NCI-H2196 (cell line): ENCODE measurements around the gene SPRN.

Experiments used
- DNase-seq: peaks from one replicate; lab custom pipeline; 2025; ENCODE audit not compliant: unreplicated experiment; lab: John Stamatoyannopoulos, UW

SPRN gene

DNA sequence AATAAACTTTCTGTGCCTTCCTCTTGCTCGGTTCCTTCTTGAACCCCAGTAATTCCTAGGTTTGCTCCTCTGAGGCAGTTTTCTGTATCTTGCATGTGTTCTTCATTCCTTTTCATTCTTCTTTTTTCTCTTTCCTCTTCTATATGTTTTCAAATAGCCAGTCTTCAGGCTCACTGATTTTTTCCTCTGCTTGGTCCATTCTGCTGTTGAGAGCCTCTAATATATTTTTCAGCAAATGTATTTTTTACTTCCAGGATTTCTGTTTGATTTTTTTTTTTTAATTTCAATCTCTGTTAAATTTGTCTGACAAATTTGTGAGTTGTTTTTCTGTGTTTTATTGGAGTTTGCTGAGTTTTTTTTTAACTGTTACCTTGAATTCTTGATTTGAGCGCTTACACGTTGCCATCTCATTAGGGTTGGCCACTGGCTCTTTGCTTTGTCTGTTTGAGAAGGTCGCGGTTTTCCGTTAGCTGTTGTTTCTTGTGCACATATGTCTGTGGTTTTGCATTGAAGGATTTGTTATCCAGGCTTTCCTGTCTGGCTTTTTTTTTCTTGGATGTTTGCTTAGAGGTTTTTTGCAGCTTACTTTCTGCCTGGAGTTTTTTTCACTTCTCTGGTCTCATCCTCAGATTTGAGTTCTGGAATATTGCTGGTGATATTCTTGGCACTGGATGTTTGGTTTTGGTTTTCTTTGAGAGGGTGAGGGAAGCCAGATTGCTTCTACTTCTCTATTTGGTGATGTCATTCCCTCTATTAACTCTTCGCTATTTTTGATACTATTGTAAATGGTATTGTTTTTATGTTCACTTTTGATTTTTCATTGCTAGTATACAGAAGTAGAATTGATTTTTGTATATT is 12.7 kb downstream of the SPRN start:
- DNase-seq, result no peak

DNA sequence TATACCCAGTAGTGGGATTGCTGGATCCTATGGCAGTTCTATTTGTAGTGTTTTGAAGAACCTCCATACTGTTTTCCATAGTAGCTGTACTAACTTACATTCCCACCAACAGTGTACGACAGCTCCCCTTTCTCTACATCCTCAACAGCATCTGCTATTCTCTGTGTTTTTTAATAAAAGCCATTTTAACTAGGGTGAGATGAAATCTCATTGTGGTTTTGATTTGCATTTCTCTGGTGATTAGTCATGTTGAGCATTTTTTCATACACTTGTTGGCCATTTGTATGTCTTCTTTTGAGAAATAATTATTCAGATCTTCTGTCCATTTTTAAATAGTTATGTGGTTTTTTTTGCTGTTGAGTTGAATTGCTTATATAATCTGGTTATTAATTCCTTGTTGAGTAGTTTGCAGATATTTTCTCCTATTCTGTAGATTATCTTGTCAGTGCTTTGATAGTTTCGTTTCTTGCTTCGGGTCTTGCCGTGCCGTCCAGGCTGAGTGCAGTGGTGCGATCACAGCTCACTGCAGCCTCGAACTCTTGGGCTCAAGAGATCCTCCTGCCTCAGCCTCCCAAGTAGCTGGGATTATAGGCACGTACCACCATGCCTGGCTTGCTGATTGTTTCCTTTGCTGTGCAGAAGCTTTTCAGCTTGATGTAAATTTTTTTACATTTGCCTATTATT is 18.4 kb downstream of the SPRN start:
- DNase-seq, result no peak

DNA sequence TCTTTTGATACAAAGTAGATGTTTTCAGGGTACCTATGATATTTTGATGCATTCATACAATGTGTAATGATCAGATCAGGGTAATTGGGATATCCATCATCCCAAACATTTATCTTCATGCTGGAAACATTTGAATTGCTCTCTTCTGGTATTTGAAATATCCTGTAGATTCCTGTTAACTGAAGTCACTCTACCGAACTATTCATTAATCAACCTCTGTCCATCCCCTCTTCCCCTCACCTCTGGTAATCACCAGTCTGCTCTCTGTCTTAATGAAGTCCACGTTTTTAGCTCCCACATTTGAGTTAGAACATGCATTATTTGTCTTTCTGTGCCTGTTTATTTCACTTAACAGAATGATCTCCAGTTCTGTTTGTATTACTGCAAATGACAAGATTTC is 19.2 kb downstream of the SPRN start:
- DNase-seq, result no peak

DNA sequence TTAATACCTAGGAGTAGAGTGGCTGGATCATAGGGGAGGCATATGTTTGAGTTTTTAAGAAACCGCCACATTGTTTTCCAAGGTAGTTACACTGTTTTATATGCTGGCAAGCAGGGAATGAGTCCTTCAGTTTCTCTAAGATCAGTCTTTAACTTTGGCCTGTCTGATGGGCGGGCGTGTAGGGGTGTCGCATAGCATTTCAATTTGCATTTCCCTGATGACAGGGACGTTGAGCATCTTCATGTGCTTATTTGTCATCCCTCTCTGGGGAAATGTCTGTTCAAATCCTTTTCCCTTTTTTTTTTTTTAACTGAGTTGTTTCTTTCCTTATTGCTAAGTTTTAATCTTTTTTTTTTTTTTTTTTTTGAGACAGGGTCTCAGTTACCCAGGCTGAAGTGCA is 20.6 kb downstream of the SPRN start:
- no peak for DNase-seq

DNA sequence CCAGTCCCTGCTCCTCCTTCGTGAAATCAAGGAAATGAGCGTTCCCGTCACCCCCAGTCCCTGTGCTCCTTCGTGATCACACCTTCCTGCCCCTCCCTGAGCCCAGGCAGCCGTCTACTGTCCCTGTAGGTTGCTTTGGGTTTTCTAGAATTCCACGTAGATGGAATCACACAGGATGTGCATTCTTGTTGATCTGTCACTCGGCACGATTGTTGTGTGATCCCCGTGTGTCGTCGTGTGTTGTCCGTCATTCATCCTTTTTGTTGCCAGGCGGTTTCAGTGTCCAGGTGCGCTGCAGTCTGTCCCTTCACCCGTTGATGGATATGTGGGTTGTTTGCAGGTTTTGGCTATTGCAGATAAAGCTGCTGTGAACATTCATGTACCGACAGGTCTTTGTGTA is 21.1 kb downstream of the SPRN start:
- DNase-seq, result no peak

DNA sequence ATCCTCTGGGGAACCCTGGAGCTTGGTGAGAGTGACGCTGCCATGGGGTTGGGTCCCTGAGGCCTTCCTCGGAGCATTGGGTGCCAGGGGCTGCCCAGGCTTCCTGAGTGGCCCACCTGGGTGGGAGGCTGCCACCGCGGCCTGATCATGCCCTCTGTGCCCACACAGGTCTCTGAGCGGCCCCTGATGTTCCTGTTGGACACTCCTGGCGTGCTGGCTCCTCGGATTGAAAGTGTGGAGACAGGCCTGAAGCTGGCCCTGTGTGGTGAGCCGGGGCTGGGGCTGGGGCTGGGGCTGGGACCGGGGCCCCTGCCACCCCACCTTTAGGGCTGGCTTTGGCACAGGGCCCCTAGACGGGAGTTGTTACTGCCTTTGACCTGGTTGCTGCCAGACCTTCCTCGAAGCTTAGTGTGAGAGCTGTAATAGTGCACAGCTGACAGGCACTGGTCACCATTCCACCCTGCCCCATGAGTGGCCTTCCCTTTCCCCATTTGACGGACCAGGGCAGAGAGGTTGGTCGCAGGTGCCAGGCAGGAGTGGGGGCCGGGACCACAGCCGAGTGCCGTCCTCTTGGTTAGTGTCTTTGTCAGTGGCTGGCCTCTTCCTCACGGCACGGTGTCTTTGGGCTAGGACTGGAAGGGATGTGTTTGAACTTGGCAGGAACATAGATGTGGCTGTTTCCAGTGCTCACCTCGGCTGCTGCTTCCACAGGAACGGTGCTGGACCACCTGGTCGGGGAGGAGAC is 22.3 kb downstream of the SPRN start:
- DNase-seq, result no peak

DNA sequence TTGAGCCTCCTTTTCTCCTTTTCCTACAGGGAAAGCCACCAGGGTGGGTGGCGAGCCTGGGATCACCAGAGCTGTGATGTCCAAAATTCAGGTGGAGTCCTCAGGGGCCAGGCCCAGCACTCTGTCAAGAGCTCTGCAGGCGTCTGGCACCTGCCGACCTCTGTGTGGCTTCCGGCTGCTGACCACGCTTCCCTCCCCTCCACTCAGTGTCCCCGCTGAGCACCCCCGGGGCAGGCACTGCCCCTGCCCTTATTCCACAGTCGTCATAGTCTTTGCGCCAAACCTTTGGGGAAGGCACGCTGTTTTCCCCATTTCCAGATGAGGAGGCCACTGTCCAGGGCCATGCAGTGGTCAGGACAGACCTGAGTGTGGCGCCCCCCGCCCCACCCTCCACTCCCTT is 22.9 kb downstream of the SPRN start:
- no peak for DNase-seq

DNA sequence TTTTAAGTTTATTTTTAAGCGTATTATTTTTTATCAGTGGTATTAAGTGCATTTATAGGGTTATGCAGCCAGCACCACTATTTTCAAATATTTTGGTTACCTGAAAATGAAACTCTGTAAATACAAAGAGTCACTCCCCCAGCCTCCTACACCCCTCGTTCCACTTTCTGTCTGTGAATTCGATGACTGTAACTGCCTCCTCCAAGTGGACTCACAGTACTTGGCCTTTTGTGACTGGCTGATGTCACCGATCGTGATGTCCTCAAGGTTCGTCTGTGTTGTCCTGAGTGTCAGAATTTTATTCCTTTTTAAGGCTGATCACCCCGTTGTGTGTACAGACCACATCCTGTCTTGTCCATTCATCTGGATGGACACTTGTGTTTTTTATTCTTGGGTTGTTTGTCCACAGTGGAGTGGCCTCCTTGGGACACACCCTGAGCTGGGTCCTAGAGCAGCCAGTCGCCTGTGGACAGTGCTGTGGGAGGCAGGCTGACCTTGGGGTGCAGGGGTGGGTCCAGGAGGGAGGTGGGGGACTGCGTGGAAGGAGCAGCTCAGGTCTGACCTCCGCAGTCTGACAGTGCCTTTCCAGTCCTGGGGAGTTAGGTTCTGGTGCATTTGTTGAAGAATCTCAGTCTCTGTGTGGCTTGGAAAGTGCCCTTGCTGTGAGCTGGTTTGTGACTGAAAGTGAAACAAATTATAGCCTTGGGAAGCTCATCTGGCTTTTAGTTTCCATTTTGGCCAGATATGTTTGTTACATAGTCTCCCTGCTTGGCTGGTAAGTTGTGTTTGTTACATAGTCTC is 23.6 kb downstream of the SPRN start:
- no peak for DNase-seq

DNA sequence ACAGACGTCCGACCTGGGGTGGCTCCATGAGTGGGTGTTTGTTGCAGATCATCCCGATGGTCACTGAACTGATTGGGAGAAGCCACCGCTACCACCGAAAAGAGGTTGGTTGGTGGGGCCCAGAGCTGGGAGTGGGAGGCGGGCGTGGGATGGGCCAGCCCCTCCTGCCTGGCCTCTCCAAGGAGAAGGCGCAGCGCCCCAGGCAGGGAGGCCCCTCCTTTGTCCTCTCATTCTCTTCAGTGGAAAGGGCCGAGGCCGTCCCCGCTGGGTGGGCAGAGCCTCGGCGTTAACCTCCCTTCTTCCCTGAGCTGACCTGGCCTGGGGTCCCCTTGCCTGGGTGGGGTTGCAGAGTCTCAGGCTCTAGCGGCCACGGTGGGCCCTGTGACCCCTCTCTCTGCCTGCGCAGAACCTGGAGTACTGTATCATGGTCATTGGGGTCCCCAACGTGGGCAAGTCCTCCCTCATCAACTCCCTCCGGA is 25.3 kb downstream of the SPRN start:
- no peak for DNase-seq

DNA sequence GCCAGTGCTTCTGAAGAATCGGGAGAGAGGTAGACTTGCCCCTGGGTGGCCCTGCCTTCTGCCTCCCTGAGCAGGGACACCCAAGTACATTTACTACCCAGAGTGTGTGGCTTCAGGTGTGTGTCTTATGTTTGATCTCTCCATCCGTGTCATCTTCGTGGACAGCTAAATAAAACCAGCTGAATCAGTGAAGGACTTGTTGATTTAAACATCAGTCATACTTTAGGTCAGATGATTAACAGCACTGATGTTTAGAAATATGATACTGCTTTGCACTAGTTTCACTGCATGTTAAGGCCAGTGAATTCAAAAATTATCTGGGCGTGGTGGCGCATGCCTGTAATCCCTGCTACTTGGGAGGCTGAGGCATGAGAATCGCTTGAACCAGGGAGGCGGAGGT is 26.5 kb downstream of the SPRN start:
- no peak for DNase-seq

DNA sequence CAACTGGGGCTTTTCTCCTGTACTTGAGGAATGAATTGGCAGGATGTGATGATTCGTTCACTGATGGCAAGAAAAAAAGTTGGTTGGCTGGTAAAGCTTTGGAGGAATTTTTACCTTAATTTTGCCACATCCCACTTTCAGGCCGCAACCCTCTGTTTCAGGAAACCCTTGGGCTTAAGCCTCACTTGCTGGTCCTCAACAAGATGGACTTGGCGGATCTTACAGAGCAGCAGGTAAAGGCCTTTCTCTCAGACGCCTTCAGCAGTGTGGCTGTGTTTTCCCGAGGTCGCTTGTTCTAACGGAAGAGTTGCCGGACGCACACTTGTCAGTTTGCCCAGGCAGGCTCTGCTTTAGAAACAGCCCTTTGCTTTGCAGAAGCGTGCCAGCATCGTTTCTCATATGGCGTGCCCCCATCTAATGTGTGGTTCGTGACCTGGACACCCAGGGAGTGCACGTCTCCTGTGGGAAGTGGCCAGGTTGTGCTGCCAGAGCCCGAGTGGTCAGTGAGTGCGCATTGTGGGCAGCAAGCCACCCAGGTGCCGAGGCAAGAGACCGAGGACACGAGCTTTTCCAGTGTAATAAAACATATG is 28.3 kb downstream of the SPRN start:
- DNase-seq, result no peak

DNA sequence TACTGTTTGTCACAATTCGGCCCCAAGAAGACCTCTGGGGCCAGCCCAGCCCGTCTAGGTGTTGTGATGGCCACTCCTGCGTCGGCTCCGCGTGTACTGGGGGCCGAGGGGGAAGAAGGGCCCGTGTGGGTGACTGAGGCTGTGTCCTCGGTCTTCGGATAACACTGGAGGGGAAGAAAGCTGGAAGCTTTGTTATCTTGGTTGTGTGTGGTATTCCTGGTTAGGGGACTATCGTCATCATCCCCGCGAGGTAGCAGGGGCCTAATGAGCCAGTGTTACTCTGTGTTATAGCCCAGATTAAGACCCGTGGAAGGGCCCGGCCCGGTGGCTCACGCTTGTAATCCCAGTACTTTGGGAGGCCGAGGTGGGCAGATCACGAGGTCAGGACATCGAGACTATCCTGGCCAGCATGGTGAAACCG is 29.6 kb downstream of the SPRN start:
- no peak for DNase-seq

DNA sequence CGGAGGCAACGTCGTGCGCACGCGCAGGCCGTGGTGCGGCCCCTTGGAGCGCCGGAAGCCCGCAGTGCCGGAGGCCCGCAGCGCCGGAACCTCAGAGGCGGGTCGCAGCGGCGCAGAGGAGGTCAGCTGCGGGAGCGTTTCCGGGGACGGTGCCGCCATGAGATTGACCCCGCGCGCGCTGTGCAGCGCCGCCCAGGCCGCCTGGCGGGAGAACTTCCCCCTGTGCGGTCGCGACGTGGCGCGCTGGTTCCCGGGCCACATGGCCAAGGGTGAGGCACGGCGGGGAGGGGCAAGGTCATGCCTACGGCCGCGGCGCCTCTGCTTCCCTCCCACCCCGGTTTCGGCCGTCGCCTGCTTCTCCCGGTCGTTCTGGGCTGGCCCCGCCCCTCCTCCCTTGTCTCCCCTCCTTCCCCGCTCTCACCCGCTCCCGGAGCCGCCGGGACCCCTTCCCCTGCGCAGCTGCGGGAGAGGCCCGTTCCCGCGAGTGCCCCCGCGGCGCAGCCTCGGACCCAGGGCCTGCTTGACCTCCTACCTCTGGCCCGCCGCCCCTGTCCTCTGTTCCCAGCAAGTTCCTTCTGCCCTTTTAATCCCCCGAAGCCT is 30.3 kb downstream of the SPRN start, which contains the start of gene MTG1:
MTG1 (plus strand) TSS at position 94 of the 600 bp plus-strand sequence; CDS start at position 158, 64 bp downstream.
- peak; percentile 90 for DNase-seq

DNA sequence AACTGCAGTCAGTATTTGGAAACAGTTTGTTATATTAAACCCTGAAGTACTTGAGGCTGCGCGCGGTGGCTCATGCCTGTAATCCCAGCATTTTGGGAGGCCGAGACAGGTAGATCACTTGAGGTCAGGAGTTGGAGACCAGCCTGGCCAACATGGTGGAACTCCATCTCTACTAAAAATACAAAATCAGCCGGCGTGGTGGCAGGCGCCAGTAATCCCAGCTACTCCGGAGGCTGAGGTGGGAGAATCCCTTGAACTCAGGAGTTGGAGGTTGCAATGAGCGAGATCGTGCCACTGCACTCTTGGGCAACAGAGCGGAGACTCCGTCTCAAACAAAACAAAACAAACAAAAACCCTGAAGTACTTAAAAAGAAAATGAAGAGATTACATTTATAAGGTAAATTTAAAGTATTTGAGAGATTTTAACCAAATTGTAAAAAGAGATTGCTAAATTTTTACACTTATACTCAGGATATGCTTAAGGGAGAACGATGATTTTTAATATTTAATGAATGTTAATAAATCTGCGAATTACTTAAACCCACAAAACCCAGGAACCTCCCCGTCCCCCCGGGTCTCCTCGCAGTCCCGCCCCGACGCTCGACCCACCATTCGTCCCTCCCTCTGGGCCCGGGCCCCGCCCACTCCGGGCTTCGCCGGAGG is 30.9 kb downstream of the SPRN start:
- no peak for DNase-seq

DNA sequence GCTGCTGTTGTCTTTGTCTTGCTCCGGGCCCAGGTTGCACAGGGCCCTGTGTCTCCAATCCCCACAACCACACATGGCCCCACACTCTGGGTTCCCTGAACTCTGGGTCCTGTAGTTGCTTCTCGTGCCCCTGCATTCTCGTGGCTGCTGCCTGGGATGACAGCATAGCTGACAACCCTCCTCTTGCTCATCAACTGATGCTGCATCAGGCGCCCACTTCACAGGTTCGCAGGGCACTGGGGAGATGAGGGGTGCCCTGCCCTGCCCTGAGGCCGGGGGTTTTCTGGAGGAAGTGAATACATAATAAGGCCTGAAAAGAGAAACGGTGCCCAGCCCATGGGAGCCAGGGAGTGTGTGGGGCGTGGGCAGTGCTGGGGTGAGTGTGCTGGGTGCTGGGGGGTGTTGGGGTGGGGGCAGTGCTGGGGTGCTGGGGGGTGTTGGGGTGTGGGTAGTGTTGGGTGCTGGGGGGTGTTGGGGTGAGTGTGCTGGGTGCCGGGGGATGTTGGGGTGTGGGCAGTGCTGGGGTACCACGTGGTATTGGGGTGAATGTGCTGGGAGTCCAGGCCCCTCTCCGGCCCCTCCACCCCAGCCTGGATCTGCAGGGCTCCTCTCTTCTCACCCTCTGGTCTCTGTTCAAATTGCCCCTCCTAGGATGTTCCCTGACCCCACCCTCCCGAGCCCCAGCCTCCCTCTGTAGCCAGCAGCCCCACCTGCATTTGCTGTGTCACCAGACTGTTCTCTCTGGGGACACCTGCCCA is 32.5 kb downstream of the SPRN start:
- no peak for DNase-seq

DNA sequence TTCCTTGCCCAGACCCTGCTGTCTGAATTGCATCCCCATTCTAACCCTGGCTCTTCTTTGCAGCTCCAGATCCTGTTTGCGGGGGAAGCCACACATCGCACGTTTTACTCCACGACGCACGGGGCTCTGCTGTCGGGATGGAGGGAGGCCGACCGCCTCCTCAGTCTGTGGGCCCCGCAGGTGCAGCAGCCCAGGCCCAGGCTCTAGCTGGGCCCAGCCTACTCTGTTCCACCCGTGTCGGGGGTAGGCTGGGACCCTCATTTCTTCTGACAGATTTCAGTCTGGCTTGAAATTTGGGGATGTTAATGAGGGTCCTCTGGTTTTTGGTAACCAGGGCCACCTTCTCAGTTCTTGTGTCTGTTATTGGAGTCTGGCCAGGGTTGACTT is 33.2 kb downstream of the SPRN start:
- DNase-seq, result no peak

DNA sequence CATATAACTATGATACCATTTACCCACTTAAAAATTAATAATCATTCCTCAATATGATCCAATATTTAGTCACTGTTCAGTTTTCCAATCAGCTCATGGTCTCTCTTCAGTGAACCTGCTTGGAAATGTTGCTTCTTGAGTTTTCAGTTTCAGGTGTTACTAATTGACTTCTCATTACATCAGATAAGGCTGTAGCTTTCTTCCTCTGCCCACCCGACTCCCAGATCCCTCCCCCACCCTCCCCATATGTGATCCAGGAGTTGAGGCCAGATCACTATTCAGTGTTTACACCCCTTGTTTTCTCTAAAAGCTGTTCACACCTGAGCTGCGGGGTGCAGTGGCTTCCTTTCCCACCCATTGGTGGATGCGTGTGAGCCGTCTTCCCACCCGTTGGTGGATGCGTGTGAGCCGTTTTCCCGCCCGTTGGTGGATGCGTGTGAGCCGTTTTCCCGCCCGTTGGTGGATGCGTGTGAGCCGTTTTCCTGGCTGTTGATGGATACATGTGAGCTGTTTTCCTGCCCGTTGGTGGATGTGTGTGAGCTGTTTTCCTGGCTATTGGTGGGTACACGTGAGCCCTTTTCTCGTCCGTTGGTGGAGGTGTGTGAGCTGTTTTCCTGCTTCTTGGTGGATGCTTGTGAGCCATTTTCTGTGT is 33.7 kb downstream of the SPRN start:
- no peak for DNase-seq
